ENCODE data around the gene IQCK.

GRCh38 chr16:19875900-19876299 is 157.8 kb downstream of the IQCK start:
- TF ChIP-seq EZH2phosphoT487 (IDR thresholded peaks at IDR 0.05; ENCODE audit: low read depth) (no peak), CTCF (IDR thresholded peaks at IDR 0.05; ENCODE audit: low read depth, low read length) (no peak)
